COLO668 (cell line): ENCODE data around the gene DNA2.
A peak's percentile ranks its signal among the peaks of the same experiment; 100 is the strongest.
"Not testable (repeated sequence)": the region's sequence is repeated elsewhere in the genome, so short reads cannot be mapped to it uniquely, and the experiment has no call there.

Experiments used
- DNase-seq: peaks from one replicate; lab custom pipeline; 2025; ENCODE audit not compliant: unreplicated experiment; lab: John Stamatoyannopoulos, UW

Gene DNA2, protein sequence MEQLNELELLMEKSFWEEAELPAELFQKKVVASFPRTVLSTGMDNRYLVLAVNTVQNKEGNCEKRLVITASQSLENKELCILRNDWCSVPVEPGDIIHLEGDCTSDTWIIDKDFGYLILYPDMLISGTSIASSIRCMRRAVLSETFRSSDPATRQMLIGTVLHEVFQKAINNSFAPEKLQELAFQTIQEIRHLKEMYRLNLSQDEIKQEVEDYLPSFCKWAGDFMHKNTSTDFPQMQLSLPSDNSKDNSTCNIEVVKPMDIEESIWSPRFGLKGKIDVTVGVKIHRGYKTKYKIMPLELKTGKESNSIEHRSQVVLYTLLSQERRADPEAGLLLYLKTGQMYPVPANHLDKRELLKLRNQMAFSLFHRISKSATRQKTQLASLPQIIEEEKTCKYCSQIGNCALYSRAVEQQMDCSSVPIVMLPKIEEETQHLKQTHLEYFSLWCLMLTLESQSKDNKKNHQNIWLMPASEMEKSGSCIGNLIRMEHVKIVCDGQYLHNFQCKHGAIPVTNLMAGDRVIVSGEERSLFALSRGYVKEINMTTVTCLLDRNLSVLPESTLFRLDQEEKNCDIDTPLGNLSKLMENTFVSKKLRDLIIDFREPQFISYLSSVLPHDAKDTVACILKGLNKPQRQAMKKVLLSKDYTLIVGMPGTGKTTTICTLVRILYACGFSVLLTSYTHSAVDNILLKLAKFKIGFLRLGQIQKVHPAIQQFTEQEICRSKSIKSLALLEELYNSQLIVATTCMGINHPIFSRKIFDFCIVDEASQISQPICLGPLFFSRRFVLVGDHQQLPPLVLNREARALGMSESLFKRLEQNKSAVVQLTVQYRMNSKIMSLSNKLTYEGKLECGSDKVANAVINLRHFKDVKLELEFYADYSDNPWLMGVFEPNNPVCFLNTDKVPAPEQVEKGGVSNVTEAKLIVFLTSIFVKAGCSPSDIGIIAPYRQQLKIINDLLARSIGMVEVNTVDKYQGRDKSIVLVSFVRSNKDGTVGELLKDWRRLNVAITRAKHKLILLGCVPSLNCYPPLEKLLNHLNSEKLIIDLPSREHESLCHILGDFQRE

DNA sequence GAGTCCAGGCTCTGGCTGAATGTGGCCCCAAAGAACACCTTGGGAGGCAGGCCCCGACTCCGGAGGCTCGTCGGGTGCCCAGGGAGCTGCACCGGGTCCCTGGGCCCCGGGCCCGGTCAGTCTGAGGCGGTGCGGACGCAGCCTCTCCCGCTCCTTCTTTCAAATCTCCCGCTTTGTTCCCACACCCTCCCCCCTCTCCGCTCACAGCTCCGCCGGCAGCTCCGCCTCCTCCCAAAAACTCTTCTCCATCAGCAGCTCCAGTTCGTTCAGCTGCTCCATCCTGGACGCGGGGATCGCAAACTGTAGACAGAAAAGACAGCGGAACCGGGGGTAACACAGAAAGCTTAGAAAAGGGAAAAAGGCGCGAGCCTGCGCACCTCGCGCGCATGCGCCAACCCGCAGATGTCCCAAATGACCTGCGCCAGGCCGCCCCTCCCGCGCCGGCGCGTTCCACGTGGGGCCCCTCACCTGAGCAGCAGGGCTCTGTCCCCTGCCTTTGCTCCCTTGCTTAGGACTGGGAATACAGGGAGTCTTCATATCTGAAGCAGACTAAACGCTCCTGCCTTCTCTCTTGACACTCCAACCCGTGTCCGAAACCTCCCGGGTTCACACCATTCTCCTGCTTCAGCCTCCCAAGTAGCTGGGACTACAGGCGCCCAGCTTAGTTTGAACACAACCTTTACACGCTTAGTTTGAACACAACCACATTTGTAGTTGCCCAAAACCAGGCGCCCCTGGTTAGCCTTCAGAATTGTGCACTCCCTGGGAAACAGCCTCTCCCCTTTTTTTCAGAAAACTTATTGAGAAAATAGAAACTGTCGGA is at the start of gene DNA2:
TSS of gene DNA2 (minus strand) at position 388 of the 823 bp plus-strand sequence. CDS start at position 279, 109 bp downstream.
- peak; percentile 80 for DNase-seq

DNA sequence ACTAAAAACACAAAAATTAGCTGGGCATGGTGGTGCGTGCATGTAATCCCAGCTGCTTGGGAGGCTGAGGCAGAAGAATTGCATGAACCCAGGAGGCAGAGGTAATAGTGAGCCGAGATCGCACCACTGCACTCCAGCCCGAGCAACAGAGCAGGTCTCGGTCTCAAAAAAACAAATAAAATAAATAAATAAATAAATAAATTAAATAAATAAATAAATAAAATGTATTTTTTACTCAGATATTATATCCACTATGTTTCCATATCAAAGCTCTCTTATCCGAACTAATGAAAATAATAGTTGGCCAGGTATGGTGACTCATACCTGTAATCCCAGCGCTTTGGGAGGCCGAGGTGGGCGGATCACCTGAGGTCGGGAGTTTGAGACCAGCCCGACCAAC is 46.8 kb upstream of the DNA2 start:
- DNase-seq, result not testable (repeated sequence)

DNA sequence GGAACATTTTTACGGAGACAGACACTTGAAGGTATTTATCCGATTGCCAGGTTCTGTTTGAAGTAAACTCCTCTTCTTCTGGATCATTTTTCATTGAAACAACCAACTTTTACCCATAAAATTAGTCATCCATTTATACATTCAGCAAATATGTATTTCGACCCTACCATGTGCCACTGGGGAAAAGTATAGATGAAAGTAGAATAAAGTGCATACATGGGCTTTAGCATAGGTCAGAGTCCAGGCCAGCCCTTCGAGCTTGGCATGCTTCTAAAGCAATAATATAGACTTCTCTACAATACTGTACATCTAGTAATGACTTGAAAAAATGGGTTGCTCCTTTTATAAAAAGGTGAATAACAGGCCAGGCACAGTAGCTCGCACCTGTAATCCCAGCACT is 45.4 kb upstream of the DNA2 start:
- no peak for DNase-seq

DNA sequence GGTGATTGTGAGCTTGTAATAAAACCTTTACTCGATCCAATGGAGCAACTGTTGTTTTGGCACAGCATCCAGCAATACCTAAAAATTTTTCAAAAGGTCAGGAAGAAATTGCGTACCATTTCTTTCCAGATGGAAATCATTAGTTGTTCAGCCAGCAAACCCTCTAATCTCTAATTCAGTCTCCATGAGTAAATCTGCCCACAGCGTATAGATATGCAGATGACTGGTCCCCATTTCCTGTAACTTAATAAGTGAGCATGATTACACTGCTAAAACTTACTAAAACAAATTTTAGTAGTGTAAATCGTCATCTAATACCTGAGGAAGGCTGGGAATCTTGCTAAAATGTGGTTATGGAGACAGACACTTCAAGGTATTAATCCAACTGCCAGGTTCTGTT is 45.0 kb upstream of the DNA2 start:
- no peak for DNase-seq

DNA sequence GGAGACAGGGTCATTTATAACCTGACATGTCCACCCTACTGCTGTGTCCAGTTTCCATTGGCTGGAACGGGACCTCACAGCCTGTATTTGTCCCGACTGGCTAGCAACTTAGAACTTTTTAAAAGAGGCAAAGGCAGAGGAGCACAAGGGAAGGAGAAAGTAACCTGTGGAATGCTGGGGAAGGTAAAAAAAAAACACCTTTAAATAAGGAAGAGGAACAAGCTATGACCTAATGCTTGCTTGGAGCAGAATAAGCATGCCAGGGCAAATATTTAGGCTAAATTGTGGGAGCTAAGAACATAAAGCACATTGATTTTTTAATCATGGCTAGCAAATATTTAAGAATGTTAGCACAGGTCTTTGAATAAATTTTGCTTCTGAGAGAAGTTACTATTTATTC is 44.4 kb upstream of the DNA2 start:
- DNase-seq, result not testable (repeated sequence)

DNA sequence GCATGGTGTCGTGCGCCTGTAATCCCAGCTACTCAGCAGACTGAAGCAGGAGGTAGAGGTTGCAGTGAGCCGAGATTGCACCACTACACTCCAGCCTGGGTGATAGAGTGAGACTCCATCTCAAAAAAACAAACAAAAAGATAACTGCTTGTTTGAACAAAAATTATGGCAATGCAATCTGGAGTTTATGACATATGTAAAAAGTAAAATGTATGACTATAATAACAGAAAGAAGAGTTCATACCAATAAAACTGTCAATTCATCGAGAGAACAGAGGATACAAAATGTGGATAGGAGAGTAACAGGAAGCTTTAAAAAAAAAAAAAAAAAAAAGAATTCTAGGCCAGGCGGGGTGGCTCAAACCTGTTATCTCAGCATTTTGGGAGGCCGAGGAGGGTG is 36.3 kb upstream of the DNA2 start:
- DNase-seq, result no peak

DNA sequence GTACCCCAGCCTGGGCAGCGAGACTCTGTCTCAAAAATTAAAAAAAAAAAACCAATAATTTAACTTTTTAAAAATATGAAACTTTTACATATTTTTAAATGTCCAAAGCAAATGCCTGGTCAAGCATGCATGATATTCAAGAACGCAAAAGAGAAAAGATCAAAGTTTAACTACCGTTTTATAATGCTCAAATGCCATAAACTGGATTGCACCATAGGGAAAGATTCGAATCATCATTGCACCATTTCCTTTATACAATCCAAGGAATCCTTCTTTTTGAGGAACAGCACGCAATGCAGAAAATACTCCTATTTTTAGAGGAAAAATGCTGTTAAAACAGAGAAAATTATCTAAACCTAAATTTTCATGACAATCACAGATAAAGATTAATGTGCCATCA is 34.6 kb upstream of the DNA2 start:
- DNase-seq, result no peak

DNA sequence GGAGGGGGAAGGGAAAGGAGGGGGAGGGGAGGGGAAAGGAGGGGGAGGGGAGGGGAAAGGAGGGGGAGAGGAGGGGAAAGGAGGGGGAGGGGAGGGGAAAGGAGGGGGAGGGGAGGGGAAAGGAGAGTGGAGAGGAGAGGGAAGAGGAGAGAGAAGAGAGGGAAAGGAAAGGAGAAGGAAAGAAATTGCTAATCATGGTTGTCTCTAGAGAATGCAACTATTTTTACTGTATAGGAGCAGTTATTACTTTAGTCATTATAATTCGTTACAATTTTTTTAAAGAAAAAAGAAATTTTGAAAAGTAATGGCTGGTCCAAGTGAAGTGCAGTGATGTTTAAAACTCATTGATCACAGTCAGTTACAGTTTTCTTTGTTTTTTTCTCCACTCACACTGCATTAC is 31.1 kb upstream of the DNA2 start:
- DNase-seq, result no peak

DNA sequence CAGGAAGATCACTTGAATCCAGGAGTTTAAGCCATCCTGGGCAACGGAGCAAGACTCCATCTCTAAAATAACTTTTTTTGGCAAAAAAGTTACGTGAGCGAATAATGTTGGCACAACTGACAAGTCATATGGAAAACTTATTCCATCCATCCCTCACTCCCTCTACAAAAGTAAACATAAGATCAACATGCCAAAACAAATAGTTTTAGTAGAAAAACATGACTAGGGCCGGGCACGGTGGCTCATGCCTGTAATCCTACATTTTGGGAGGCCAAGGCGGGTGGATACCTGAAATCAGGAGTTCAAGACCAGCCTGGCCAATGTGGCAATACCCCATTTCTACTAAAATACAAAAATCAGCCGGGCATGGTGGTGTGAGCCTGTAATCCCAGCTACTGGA is 29.9 kb upstream of the DNA2 start:
- DNase-seq, result no peak

DNA sequence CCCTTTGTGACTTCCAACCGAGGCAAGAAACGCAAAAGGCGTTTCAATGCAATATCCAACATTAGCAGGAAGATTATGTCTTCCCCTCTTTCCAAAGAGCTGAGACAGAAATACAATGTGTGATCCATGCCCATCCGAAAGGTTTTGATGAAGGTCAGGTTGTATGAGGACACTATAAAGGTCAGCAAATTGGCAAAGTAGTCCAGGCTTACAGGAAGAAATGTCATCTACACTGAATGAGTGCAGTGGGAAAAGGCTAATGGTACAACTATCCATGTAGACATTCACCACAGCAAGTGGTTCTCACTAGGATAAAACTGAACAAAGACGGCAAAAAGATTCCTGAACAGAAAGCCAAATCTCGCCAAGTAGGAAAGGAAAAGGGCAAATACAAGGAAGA is 27.8 kb upstream of the DNA2 start:
- no peak for DNase-seq

DNA sequence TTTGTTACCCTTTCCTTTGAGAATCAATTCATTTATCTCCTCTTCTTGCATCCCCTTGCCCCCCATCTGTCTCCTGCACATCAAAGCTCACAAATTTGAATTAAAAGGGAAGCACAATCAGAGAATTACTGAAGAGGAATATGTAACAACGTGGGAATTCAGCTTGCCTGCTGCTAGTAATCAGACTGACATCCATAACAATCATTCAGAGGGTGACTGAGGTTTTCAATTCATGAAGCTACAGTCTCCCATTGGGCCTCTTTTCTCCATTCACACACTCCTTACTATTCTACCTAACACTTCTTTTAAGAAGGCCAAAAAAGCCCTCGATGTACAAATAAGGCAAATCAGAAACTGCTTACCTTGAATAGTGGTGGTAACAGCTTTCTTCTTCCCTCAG is 24.3 kb upstream of the DNA2 start:
- no peak for DNase-seq

DNA sequence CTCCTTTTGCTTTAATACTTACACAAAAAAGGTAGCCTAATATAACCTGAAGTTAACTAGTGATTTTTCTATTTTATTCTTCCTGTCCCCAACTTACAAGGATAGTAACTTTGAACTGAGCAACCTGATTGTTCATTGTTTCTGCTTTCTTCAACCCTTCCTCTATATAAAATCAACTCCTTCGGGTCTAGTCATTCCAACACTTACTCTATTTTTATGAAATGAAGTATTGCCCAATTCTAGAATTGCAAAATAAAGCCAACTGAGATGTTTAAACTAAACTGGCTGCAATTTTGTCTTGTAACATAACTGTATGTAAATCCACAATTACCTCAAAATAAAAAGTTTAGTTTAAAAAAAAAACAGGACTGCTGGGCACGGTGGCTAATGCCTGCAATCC is 20.3 kb upstream of the DNA2 start:
- no peak for DNase-seq

DNA sequence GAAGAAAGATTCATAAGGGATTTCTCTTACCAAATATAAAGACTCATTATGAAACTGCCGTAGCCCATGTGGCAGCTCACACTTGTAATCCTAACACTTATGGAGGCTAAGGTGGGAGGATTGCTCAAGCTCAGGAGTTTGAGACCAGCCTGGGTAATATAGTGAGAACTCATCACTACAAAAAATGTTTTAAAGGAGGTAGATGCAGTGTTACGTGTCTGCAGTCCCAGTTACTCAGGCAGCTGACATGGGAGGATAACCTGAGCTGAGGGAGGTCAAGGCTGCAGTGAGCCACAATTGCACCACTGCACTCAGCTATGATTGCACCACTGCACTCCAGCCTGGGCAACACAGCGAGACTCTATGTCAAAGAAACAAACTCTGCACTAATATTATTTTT is 18.1 kb upstream of the DNA2 start:
- no peak for DNase-seq

DNA sequence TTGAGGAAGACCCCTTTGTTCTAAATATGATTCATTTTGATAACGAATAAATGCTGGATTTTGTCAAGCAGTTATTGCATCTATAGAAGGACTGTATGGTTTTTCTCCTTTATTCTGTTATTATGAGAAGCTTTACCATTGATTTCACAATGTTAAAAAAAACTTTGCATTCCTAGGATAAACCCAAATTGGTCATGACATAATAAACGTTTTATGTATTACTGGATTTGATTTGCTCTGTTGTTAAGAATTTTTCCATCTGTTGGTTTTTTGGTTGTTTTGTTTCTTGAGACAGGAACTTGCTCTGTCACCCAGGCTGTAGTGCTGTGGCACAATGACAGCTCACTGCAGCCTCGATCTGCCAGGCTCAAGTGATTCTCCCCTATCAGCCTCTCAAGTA is 2.2 kb upstream of the DNA2 start:
- DNase-seq, result no peak

DNA sequence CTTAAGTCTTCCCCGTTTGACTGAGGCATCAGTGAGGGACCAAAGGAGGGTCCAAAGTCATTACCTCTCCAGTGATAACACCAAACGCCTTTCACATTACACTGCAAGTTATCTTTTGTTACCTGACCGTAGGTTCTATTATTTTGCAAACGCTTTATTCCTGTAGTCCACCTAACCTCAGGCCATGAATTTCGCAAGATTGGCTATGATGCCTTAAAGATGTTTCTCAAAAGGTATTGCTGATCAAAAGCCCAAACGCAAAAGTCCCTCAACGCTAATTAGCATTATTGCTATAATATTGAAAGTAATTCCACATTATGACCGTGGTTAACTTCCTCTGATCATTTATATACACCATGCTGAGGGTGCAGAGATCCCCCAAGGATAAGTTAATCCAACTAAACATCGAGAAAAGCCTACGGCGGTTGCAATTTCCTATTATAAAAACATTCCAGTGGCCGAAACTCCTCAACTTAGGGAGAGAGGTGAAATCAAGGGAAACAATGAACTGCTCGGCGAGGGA is 649 bp downstream of the DNA2 start:
- DNase-seq, result no peak

DNA sequence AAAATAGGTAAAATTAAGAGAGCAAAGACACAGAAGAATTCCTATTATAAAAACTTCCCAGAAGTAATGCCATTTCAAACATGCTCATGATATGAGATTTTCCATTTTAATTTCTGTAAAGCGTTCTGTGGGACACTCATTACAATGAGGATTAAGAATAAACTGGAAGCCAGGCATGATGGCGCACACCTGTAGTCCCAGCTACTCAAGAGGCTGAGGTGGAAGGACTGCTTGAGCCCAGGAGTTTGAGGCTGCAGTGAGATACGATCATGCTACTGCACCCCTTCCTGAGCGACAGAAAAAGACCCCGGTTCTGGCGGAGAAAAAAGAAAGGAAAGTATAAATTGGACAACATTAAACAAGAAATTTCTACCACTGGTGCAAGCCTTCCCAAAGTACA is 1.5 kb downstream of the DNA2 start:
- DNase-seq, result no peak

DNA sequence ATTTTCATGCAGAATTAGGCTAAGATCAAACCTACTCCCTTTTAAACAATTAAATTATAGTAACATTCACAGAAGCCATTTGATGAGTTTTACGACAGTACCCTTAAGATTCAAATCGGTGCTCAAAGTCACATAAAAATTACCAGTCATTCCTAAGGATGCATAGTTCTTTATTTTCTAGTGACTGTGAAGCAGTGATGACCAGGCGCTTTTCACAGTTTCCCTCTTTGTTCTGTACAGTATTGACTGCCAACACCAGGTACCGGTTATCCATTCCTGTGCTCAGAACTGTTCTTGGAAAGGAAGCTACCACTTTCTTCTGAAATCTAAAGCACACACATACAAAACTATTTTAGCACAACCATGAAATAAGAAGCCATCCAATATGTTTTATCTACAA is 1.9 kb downstream of the DNA2 start:
- DNase-seq, result no peak

DNA sequence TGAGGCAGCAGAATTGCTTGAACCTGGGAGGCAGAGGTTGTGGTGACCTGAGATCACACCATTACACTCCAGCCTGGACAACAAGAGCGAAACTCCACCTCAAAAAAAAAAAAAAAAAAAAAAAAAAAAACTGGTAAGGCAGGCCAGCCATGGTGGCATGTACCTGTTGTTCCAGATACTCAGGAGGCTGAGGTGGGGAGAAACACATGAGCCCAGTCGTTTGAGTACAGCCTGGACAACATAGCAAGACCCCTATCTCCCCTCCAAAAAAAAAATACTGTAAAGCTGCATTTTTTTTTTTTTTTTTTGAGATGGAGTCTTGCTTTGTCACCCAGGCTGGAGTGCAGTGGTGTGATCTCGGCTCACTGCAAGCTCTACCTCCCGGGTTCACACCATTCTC is 7.0 kb downstream of the DNA2 start:
- DNase-seq, result not testable (repeated sequence)

DNA sequence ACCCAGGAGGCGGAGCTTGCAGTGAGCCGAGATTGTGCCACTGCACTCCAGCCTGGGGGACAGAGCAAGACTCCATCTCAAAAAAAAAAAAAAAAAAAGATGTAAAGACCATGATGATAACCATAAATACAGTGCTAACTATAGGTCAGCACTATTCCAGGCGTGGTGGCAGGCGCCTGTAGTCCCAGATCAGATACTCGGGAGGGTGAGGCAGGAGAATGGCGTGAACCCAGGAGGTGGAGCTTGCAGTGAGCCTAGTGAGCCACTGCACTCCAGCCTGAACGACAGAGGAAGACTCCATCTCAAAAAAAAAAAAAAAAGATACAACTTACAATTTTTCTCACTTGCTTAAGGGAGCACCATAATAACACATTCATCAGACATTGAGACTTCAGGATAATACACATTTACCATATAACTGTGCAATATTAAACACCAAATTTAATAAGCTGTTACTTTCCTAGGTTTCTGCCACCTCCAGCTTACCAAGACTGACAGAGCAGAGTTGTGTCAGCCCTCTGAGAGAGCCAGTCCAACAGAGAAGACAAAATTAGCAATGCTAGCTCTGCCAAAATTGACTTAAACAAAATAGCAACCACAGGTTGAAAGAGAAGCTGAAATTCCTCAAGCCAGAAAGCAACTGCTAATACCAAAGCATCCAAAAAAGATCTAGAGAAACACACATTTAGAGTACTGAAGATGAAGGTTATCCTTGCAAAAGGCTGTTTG is 8.2 kb downstream of the DNA2 start:
- no peak for DNase-seq

DNA sequence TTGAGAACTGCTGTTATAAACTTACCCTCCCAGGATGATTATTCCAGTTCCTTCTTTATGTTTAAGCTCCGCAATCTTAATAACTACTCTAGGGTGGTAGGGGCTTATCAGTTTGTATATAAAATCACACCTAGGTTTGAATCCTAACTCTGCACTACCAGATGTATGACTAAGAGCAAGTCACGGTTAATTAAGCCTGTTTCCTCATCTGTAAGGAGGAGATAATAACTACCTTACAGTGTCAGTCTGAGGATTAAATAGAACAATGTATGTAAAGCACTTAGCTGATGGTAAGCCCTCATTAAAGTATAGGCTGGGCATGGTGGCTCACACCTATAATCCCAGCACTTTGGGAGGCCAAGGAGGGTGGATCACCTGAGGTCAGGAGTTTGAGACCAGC is 9.2 kb downstream of the DNA2 start:
- no peak for DNase-seq
